Eye (tissue), 1 donor: ENCODE data around the gene FHL3.
A peak's percentile ranks its signal among the peaks of the same experiment; 100 is the strongest.

Experiments used
- DNase-seq: peaks from one replicate; pipeline ENCODE4 v3.0.0-alpha.2; 2015

The FHL3 gene

DNA sequence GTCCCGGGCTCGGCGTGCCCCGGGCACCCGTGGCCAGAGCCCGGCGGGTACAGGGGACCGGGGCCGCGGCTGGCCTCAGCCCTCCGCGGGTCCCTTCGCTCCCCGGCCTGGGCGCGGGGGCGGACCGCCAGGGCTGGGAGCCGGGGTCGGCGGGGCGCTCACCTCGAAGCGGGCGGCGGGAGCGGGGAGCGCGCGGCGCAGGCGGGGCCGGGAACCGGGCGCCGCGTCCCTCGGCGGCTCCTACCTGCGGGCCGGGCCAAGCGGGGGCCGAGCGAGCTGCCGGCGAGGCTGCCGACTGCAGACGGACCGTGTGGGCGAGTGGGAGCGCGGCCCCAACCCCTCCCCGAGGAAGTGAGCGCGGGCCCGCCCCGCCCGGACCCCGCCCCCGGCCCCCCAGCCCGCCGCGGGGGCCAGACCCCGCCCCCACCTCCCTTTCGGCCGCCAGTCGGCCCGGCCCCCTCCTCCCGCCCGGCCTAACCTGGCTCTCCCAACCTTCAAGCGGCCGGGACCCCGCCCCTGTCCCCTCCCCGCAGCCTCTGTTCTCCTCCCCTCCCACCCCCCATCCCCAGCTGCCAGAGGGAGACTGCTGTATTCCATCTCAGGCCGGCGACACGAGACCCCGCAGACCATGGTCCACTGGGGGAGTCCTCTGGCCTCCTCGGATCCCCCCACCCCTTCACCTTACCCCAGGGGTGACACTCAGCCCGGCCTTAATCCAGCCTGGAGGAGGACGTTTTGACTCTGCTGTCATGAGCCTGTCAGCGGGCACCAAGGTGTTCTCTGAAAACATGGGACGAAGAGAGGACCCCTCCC, at the start of gene FHL3:
Gene FHL3, minus strand, starts transcription at position 320 of the 813 bp plus-strand sequence. CDS start 6,102 bp downstream, outside the sequence.
- peak; percentile 66 for DNase-seq

DNA sequence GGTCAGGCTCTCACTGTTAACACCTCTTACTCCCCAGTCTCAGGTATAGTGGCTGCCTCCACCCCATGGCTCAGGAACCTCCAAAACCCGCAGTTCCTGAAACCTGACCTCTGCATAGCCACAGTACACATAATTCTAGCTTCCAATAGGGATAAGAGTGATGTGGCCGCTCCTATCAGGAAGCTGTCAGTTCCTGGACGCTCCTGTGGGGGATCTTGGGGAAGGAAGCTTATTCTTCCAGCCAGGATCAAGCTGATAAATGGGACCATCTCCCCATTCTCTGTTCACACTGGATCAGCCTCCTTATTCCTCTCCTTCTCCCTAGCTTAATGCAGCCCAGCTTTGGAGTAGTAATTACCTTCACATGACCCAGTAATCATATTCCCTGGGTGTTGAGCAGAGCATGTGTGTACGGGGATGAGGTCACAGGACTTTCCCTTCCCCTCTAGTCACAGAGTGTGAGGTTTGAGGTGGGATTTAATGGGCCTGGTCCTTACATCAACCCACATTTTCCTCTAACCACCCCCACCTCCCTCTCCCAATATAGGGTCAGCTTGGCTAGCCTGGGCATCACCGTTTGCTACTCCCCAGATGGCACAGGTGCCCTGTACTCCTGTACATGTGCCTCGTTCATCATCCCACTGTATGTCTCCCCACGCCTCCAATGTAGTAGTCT, 48.2 kb upstream of the FHL3 start:
- DNase-seq: peak; percentile 33

- no peak for DNase-seq
Observed at GRCh38 chr1:38052750-38053415, 47.6 kb upstream of the FHL3 start.

GRCh38 chr1:38051079-38051543, 45.8 kb upstream of the FHL3 start:
- no peak for DNase-seq

GRCh38 chr1:38050397-38051078, 45.2 kb upstream of the FHL3 start:
- DNase-seq: peak; percentile 91

DNA sequence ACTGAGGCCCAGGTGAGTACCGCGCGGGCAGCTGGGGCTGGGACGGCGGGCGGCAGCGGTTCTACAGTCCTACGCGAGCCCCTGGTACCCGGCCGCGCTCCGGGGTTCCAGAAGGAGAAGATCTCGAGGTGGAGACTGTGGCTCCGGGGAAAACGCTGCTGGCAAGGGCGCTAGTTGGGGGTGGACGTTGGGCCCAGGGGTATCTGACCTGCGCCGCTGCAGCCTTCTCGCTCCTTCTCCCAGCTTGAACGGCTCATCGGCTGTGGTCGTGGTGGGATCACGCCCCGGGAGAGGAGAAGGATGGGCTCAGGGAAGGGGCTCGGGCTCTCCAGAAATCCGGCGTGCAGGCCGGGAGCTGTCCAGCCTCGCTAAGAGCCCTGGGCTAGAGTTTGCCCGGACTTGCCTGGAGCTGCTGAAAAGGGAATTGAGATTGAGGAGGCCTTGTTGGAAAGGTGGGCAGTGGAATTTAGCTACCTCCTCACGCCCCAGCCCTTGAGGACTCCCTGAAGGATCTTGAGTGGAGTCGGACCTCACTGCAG, 42.4 kb upstream of the FHL3 start:
- DNase-seq: peak; percentile 72

- peak; percentile 95 for DNase-seq
Observed at GRCh38 chr1:38046884-38047602, 41.7 kb upstream of the FHL3 start.

DNA sequence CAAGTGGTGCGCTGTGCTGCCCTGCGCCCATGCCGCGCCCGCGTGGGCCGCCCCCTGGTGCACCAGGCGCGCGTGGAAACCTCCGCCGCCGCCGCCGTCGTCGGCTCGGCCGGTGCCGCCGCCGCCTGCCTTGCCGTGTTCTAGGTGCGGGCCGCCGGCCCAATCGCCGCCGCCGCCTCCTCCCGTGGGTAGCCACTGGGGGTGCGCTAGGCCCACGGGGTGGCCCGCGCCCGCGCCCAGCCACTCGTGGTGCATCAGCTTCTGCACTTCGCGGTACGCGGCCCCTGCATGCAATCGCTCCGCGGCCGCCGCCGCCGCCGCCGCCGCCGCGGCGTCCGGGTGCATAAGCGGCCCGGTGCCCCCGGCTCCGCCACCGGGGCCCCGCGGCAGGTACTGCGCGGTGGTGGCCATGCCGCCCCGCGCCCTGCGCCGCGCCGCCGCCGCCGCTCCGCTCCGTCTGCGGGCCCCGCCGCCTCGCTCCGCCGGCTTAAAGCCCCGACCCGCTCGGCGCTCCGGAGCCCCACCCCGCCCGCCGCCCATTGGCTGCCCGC, 41.1 kb upstream of the FHL3 start, which contains the start of gene POU3F1:
Gene POU3F1, minus strand, starts transcription at position 461 of the 551 bp plus-strand sequence. Its CDS starts 50 bp downstream, at position 411.
- DNase-seq: no peak

DNA sequence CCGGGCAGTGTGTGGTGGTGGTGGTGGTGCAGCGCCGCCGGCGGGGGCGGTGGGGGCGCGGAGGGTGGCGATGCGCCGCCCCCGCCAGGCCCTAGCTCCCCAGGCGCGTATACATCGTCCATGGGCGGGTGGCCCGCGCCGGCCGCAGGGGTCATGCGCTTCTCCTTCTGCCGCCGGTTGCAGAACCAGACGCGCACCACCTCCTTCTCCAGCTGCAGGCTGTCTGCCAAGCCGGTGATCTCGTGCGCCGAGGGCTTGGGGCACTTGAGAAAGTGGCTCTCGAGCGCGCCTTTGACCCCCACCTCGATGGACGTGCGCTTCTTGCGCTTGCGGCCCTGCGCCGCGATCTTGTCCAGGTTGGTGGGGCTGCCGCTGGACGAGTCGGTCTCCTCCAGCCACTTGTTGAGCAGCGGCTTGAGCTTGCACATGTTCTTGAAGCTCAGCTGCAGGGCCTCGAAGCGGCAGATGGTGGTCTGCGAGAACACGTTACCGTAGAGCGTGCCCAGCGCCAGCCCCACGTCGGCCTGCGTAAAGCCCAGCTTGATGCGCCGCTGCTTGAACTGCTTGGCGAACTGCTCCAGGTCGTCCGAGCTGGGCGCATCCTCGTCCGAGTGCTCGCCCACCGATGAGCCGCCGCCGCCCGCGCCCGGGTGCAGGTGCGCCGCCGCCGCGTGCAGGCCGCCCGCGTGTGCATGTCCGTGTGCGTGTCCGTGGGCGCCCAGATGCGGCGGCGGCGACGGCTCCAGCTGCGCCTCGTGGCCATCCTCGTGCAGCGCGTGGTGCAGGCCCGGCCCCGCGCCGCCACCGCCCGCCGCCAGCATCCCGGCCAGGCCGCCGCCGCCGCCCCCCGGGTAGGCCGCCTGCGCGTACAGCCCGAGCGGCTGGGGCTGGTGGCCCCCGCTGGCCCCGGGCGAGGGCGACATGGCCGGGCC, 40.4 kb upstream of the FHL3 start:
- DNase-seq: peak; percentile 80

DNA sequence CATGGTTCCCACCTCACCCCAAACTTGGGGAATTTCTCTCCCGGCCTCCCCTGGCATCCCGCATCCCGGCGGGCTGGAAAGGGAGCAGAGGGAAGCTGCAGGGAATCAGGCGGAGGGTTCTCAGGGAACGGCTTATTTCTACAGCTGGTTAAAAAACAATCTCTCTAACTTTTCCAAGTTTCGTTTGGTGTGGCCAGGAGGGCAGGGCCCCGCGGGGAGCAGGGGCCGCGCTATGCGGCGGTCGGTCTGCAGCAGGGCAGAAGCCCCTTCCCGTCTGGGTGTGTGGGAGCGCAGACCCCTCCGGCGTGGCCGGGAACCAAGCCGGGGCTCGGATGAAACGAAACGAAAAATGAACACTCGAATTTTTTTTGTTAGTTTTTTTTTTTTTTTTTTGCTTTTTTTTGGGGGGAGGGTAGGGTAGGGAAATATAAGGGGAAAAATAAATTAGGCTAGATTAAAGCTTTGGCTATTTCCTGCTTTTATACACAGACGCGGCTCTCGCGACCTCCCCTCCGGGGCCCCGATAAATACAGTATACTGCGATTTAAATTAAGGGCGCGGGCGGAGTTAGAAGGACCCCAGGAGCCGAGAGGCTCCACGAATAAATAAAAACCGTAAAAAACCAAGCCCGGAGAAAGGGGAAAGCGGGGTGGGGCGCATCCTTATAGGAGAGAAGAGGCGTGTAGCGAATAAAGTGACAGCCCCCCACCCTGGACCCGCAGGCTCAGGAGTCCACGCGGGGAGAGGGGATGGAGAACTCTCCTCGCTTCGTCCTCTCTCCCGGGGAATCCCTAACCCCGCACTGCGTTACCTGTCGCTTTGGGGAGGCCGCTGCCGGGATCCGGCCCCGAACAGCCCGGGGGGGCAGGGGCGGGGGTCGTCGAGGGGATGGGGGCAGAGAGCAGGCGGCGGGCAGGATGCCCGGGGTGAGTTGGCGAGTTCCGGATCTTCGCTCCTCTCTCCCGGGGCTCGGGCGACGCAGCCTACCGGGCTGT, 39.2 kb upstream of the FHL3 start:
- DNase-seq: peak; percentile 56

DNA sequence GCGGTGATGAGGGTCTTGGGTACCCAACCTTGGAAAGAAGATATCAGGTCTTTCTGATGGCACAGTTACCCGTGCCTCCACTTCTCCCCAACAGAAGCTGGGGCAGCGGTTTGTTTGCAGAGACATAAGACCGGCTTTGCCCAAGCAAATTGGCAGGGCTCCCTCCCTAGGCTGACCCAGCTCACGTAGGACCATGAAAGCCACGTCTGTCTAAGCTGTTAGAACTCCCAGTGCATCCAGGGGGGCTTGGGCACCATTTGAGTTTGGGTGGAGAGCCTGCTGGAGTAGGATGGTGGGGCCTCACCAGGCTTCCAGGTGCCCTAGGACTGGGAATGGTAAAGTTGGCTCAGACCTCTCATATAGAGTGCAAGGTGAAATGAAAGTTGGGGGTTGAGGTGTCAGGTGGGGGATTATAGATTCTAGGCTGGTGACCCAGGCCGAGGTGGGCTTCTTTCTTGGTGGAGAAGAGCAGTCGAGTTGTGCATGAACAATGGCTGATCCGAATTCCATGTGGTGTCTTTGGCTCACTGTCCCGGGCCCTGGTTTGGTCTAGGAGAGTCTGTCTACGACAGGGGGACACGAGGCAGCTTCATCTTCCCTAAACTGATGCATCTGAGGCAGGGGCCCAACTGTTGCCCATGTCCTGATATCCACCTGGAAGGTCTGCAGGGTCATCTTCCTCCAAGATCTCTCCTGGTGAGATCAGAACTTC, 37.9 kb upstream of the FHL3 start:
- DNase-seq: no peak

GRCh38 chr1:38041936-38042834, 36.9 kb upstream of the FHL3 start:
- DNase-seq: peak; percentile 55

DNA sequence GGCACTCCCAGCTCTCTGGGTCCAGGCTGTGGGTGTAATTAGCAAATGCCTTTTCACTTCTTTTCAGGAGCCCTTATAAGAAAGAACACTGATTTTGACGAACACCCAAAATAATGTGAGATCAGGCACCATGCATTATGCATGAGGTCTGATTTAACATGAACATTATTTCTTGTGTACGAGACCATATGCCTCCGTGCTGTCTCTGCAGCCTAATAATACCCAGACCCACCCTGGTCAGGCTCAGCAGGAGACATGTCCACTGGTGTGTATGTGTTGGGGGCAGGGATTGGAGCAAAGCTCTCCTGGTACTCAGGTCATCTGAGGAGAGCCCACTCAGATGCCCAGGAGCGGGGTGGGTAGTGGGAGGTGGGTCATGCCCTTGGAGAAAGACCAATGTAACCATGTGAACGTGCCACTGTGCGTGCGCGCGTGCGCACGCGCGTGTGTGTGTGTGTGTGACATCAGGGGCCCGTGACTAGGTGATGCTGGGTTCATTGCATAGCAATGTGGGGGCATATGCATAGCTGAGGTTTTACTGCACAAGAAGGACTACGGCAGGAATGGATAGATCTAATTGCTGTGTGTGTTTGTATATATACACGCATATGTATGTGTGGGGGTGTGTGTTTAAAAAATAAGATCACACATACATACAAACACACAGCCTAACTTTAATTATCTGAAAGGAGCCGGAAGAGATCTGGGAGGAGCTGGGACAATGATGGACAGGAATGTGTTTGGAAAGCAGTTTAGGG, 34.2 kb upstream of the FHL3 start:
- DNase-seq: no peak

DNA sequence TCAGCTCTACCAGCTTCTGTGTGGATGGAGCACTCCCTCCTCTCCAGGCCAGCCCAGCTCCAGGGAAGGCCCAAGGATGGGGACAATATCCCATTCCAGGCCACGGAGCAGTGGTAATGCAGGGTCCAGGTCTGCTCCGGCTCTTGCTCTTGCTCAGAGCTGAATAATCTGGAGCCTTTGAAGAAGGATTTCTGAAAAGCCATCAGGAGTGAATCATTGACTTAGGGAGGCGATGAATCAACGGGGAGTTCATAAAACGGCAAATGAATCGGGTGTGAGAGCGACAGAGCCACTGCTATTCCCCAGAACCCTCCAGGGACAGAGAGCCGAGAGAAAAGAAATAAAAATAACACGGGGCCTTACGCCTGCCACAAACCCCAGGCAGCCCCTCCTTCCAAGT, 33.5 kb upstream of the FHL3 start:
- no peak for DNase-seq

- DNase-seq: no peak
Observed at GRCh38 chr1:38037221-38037939, 32.1 kb upstream of the FHL3 start.

GRCh38 chr1:38034871-38035270, 29.6 kb upstream of the FHL3 start:
- no peak for DNase-seq
